Activated CD8-positive, alpha-beta T cell treated with anti-CD3 and anti-CD28 coated beads for 36 hours (primary cell): Measurements from ENCODE around the gene MSS51. TPM values are rescaled to one million over a fixed set of nuclear protein-coding genes. Genes with fewer than 3 reads are reported as not detected.
"Not testable (repeated sequence)": the region's sequence is repeated elsewhere in the genome, so short reads cannot be mapped to it uniquely, and the experiment has no call there.

ENCODE experiments used
- ATAC-seq: fragments of 200-7000 bp; cut with Tn5 transposase; one replicate; pipeline ENCODE4 v1.10.0; 2021; ENCODE audit warnings: mild to moderate bottlenecking, moderate library complexity
- CTCF ChIA-PET: fragments of 350-600 bp; sonication (Branson Sonifier 250); formaldehyde crosslinking; loops from one replicate; lab custom pipeline; 2021; ENCODE audit warnings: antibody characterized with exemption; lab: Charles Lee
- POLR2A ChIA-PET: fragments of 350-600 bp; sonication (Branson Sonifier 250); formaldehyde crosslinking; loops from one replicate; lab custom pipeline; 2021; ENCODE audit warnings: antibody characterized with exemption; lab: Charles Lee
- DNase-seq: peaks from one replicate; pipeline ENCODE4 v3.0.0-alpha.2; 2020
- H3K27ac Mint-ChIP-seq: one replicate; pipeline ENCODE4 v1.8.0; 2021; ENCODE audit warnings: mild to moderate bottlenecking, mixed read lengths
- H3K27me3 Mint-ChIP-seq: one replicate; pipeline ENCODE4 v1.8.0; 2021; ENCODE audit warnings: mixed read lengths
- H3K36me3 Mint-ChIP-seq: one replicate; pipeline ENCODE4 v1.8.0; 2021; ENCODE audit warnings: low read depth, mixed read lengths
- H3K4me1 Mint-ChIP-seq: one replicate; pipeline ENCODE4 v1.8.0; 2021; ENCODE audit warnings: low read depth, mixed read lengths
- H3K4me3 Mint-ChIP-seq: one replicate; pipeline ENCODE4 v1.8.0; 2021; ENCODE audit warnings: mild to moderate bottlenecking, moderate library complexity, mixed read lengths
- H3K9me3 Mint-ChIP-seq: one replicate; pipeline ENCODE4 v1.8.0; 2021; ENCODE audit warnings: mixed read lengths
- intact Hi-C: fragments of 100-400 bp; cut with micrococcal nuclease; formaldehyde crosslinking; loops from one replicate; pipeline ENCODE4 v1.10.0; 2022
- total RNA-seq, 2 experiments: library from RNA; stranded (reverse); gene quantifications; one replicate each; pipeline ENCODE4 v1.2.3, GENCODE V29; 2021
- TF ChIP-seq, protein P1 (sequence below): fragments of 200-600 bp; IDR thresholded peaks from one replicate; pipeline ENCODE4 v1.8.0; 2022; ENCODE audit warnings: antibody characterized with exemption, mild to moderate bottlenecking

MSS51 gene
- total RNA-seq, 2 experiments from 2014 or later, result 2.0 to 2.3 TPM

DNA sequence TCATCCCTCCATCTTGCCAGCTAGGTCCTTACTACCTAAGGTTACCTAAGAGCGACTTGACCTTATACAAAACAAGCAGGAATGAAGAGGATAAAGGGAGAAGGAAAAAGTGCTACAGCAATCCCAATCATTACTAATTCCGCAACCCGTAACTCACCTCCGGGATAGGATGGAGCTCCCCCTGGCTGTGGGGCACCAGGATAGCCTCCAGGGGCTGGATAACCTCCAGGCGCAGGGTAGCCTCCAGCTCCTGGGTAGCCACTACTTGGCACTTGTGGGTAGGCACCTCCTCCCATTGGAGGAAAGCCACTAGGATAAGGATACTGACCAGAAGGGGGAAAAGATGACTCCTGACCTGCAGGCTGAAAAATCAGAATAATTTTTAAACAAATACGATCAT is 35.3 kb downstream of the MSS51 start:
- peaks cover 35% of the 10 kb centered on the region for H3K36me3 Mint-ChIP-seq
- CTCF ChIA-PET, result no interaction called here
- intact Hi-C loops, result no loop called here
- H3K9me3 Mint-ChIP-seq, result no peaks in the 10 kb centered on the region
- H3K4me1 Mint-ChIP-seq, result peaks cover 5% of the 10 kb centered on the region
- no peak overlapping the region for H3K27ac Mint-ChIP-seq
- DNase-seq (no peak), ATAC-seq (no peak)
- H3K4me3 Mint-ChIP-seq, result no peak overlapping the region
- H3K27me3 Mint-ChIP-seq, result no peaks in the 10 kb centered on the region
- POLR2A ChIA-PET, result no interaction called here
- TF ChIP-seq, protein P1, sequence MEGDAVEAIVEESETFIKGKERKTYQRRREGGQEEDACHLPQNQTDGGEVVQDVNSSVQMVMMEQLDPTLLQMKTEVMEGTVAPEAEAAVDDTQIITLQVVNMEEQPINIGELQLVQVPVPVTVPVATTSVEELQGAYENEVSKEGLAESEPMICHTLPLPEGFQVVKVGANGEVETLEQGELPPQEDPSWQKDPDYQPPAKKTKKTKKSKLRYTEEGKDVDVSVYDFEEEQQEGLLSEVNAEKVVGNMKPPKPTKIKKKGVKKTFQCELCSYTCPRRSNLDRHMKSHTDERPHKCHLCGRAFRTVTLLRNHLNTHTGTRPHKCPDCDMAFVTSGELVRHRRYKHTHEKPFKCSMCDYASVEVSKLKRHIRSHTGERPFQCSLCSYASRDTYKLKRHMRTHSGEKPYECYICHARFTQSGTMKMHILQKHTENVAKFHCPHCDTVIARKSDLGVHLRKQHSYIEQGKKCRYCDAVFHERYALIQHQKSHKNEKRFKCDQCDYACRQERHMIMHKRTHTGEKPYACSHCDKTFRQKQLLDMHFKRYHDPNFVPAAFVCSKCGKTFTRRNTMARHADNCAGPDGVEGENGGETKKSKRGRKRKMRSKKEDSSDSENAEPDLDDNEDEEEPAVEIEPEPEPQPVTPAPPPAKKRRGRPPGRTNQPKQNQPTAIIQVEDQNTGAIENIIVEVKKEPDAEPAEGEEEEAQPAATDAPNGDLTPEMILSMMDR, result peak; percentile 31

DNA sequence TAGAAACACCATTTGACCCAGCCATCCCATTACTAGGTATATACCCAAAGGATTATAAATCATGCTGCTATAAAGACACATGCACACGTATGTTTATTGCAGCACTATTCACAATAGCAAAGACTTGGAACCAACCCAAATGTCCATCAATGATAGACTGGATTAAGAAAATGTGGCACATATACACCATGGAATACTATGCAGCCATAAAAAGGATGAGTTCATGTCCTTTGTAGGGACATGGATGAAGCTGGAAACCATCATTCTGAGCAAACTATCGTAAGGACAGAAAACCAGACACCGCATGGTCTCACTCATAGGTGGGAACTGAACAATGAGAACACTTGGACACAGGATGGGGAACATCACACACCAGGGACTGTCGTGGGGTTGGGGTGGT is 39.0 kb downstream of the MSS51 start:
- H3K27ac Mint-ChIP-seq, CTCF ChIA-PET, POLR2A ChIA-PET, DNase-seq, ATAC-seq, H3K4me1 Mint-ChIP-seq, intact Hi-C loops, H3K27me3 Mint-ChIP-seq, H3K9me3 Mint-ChIP-seq, H3K4me3 Mint-ChIP-seq: not testable (repeated sequence)
- H3K36me3 Mint-ChIP-seq, result peaks cover 55% of the 10 kb centered on the region

DNA sequence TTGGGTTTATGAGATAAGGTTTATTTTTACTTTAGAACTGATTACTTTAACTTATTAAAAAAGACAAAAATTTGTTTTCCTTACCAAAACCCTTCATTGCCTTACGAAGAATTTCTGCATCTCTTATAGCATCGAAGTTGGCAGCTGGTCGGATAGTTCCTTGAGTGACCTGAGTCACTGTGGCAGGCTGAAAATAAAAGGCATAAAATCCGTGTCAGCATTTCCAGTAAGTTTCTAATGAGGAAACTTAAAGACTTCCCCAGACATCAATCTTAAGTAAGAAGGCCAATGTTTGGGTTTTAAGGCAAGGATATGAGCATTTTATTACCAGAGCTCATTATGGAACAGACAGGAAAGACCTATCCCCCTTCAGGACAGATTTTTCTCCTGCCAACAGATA is 45.1 kb downstream of the MSS51 start:
- intact Hi-C loops, result no loop called here
- H3K27ac Mint-ChIP-seq, result no peak overlapping the region
- TF ChIP-seq, protein P1, result no peak
- peaks cover 55% of the 10 kb centered on the region for H3K36me3 Mint-ChIP-seq
- CTCF ChIA-PET, result no interaction called here
- peaks cover 1% of the 10 kb centered on the region for H3K4me1 Mint-ChIP-seq
- POLR2A ChIA-PET, result interaction anchor here (0.7 kb wide), 1 partner anchor 25 kb away, joined by 3 read pairs; no protein-coding TSS in a partner anchor
- ATAC-seq (no peak), DNase-seq (no peak)
- H3K4me3 Mint-ChIP-seq, result no peak overlapping the region
- H3K27me3 Mint-ChIP-seq, result no peaks in the 10 kb centered on the region
- no peaks in the 10 kb centered on the region for H3K9me3 Mint-ChIP-seq

DNA sequence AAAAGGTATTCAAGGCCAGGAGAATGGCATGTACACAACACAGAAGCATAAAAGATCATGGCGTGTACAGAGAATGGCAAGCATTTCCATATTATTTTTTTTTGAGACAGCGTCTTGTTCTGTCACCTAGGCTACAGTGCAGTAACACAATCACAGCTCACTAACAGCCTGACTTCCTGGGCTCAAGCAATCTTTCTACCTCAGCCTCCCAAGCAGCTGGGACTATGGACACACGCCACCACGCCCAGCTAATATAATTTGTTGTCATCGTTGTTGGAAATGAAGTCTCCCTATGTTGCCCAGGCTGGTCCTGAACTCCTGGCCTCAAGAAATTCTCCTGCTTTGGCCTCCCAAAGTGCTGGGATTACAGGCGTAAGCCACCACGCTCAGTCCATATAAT is 46.8 kb downstream of the MSS51 start:
- Mint-ChIP-seq H3K27me3 (no peaks in the 10 kb centered on the region), H3K9me3 (no peaks in the 10 kb centered on the region), H3K36me3 (peaks cover 49% of the 10 kb centered on the region), H3K27ac (no peak overlapping the region), H3K4me3 (no peak overlapping the region), H3K4me1 (no peaks in the 10 kb centered on the region)
- ChIA-PET POLR2A (no interaction called here), CTCF (interaction anchor here (0.5 to 0.9 kb wide), 2 partner anchors 257 to 1880 kb away, joined by 3 read pairs; no protein-coding TSS in a partner anchor)
- TF ChIP-seq, protein P1, result no peak
- ATAC-seq (no peak), DNase-seq (no peak)
- intact Hi-C loops, result no loop called here

DNA sequence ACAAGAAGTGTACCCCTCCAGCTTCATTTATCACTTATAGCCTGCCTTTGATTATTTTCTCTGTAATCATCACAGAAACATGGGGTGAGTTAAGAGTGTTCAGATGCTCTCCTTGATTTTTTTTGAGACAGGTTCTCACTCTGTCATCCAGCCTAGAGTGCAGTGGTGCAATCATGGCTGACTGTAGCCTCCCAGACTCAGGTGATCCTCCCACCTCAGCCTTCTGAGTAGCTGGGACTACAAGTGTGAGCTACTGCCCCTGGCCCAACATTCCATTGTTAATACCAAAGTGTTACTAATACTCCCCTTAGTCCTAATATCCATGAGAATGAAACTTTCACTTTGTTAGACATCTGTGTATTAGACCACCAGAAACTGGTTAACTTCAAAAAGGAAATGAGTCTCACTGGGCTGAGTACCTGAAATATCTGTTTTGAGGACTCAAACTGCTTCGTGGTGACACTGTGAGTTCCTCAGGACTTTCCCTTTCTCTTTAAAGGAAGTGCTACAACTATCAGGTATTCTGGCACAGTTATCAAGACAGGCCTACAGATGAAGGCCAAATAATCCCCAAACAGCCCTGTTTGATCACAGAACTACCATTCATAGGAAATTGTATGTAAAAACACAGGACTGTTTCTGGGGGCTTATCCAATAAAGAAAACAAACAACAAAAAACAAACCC is 54.2 kb downstream of the MSS51 start:
- Mint-ChIP-seq H3K9me3 (no peaks in the 10 kb centered on the region), H3K4me1 (peaks cover 8% of the 10 kb centered on the region), H3K36me3 (peaks cover 37% of the 10 kb centered on the region), H3K27me3 (no peaks in the 10 kb centered on the region), H3K27ac (peak overlapping the region; percentile 85), H3K4me3 (no peak overlapping the region)
- intact Hi-C loops, result no loop called here
- ChIA-PET CTCF (no interaction called here), POLR2A (interaction anchor here (0.6 kb wide), 1 partner anchor 232 kb away, joined by 3 read pairs; no protein-coding TSS in a partner anchor)
- DNase-seq (no peak), ATAC-seq (peak; percentile 56)
- TF ChIP-seq, protein P1, result no peak
